Neural progenitor cell (in vitro differentiated cells): Measurements from ENCODE around the gene TMCC1.

Experiments used
- EZH2 ChIP-seq: fragments of 200-600 bp; sonication (generic); IDR thresholded peaks from 2 replicates; pipeline ENCODE4 v1.6.1; 2017; ENCODE audit warnings: antibody characterized with exemption, mild to moderate bottlenecking, moderate library complexity
- TF ChIP-seq, protein P1 (sequence below): fragments of 200-600 bp; sonication (generic); IDR thresholded peaks from 2 replicates; pipeline ENCODE4 v1.5.1; 2017; ENCODE audit warnings: antibody characterized with exemption, mild to moderate bottlenecking

DNA sequence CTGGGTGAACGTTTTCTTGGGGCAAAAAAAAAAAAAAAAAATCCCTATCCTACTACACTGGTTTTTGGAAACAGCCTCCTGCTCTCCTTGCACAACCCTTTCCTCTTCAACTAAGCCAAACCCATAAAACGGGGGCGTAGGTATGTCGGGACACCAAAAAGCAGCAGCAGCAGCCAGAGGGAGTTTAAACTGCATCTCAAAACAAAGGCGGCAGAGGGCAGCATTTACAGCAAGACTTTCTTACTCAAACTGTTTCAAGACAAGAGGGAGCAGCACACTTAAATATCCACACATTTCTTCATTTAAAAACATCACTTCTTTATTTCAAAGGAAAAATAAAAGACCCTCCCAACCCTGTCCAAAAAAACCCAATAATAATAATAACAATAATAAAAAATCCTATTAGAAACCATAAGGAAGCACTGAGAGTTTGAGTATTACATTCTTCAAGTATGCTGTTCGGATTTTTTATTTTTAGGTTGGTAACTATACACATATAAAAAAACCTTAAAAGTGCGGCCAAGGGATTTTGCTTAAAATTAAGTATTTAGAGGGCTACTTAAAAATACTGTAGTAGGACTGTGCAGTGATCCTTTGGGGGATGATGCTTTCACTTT is 243.1 kb downstream of the TMCC1 start:
- TF ChIP-seq EZH2 = no peak
- TF ChIP-seq, protein P1, sequence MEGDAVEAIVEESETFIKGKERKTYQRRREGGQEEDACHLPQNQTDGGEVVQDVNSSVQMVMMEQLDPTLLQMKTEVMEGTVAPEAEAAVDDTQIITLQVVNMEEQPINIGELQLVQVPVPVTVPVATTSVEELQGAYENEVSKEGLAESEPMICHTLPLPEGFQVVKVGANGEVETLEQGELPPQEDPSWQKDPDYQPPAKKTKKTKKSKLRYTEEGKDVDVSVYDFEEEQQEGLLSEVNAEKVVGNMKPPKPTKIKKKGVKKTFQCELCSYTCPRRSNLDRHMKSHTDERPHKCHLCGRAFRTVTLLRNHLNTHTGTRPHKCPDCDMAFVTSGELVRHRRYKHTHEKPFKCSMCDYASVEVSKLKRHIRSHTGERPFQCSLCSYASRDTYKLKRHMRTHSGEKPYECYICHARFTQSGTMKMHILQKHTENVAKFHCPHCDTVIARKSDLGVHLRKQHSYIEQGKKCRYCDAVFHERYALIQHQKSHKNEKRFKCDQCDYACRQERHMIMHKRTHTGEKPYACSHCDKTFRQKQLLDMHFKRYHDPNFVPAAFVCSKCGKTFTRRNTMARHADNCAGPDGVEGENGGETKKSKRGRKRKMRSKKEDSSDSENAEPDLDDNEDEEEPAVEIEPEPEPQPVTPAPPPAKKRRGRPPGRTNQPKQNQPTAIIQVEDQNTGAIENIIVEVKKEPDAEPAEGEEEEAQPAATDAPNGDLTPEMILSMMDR = peak; percentile 74
